Smooth muscle cell (in vitro differentiated cells): Measurements from ENCODE around the gene PNLIP. TPM values are rescaled to one million over a fixed set of nuclear protein-coding genes. Genes with fewer than 3 reads are reported as not detected.

ENCODE experiments used
- DNase-seq: peaks from one replicate; lab custom pipeline; 2025; ENCODE audit not compliant: unreplicated experiment; lab: John Stamatoyannopoulos, UW
- H2AFZ ChIP-seq: fragments of 200-600 bp; sonication (generic); 2 replicates; pipeline ENCODE4 v1.6.0; 2016; ENCODE audit warnings: antibody characterized with exemption, low read depth, mild to moderate bottlenecking
- H3F3A ChIP-seq: fragments of 200-600 bp; sonication (generic); 2 replicates; pipeline ENCODE4 v1.6.0; 2017; ENCODE audit warnings: antibody characterized with exemption, low read depth
- H3K27ac ChIP-seq: fragments of 200-600 bp; sonication (generic); 2 replicates; pipeline ENCODE4 v1.5.1; 2016; ENCODE audit warnings: low read depth, mild to moderate bottlenecking
- H3K27me3 ChIP-seq: fragments of 200-600 bp; sonication (generic); 2 replicates; pipeline ENCODE4 v1.6.1; 2016; ENCODE audit warnings: low read depth, mild to moderate bottlenecking
- H3K36me3 ChIP-seq: fragments of 200-600 bp; sonication (generic); 2 replicates; pipeline ENCODE4 v1.5.1; 2016; ENCODE audit warnings: low read depth
- H3K4me1 ChIP-seq: fragments of 200-600 bp; sonication (generic); 2 replicates; pipeline ENCODE4 v1.5.1; 2016; ENCODE audit warnings: low read depth
- H3K4me2 ChIP-seq: fragments of 200-600 bp; sonication (generic); 2 replicates; pipeline ENCODE4 v1.6.0; 2016; ENCODE audit warnings: mild to moderate bottlenecking
- H3K4me3 ChIP-seq: fragments of 200-600 bp; sonication (generic); 2 replicates; pipeline ENCODE4 v1.5.1; 2016; ENCODE audit warnings: mild to moderate bottlenecking
- H3K79me2 ChIP-seq: fragments of 200-600 bp; sonication (generic); 2 replicates; pipeline ENCODE4 v1.6.0; 2016; ENCODE audit warnings: low read depth, mild to moderate bottlenecking
- H3K9ac ChIP-seq: fragments of 200-600 bp; sonication (generic); 2 replicates; pipeline ENCODE4 v1.6.0; 2016; ENCODE audit warnings: low read depth
- H3K9me3 ChIP-seq: fragments of 200-600 bp; sonication (generic); replicated peaks from 2 replicates; pipeline ENCODE4 v1.5.1; 2016; ENCODE audit warnings: low read depth
- H4K20me1 ChIP-seq: fragments of 200-600 bp; sonication (generic); 2 replicates; pipeline ENCODE4 v1.6.0; 2016; ENCODE audit warnings: low read depth
- WGBS: methylation state at CpG from one replicate; pipeline ENCODE4 v1.1.7; 2016; ENCODE audit warnings: low lambda C conversion rate; 5-methylcytosine and 5-hydroxymethylcytosine counted together
- polyA plus RNA-seq: library from polyadenylated mRNA; unstranded; fragments of >200 nt; fragmentation: Nextera tagmentation; extraction: Ambion mirVana; gene quantifications from 2 replicates; pipeline ENCODE4 v1.2.1, GENCODE V29; 2016
- total RNA-seq: library from RNA; depleted of rRNA; stranded (reverse); fragments of >200 nt; gene quantifications from 2 replicates; pipeline ENCODE4 v1.2.3, GENCODE V29; 2014
- TF ChIP-seq, protein P1 (sequence below): fragments of 200-600 bp; sonication (generic); IDR thresholded peaks from 2 replicates; pipeline ENCODE4 v1.5.1; 2017; ENCODE audit warnings: borderline replicate concordance, mild to moderate bottlenecking, antibody characterized with exemption; ENCODE audit not compliant: insufficient read depth, poor library complexity, severe bottlenecking

Gene PNLIP
- total and polyA plus RNA-seq, 2 experiments from 2014 or later = not detected

GRCh38 chr10:116526219-116526618 is 19.5 kb upstream of the PNLIP start:
- Histone ChIP-seq H3K27me3 (no peaks in the 10 kb centered on the region), H3K9ac (no peak overlapping the region), H4K20me1 (no peaks in the 10 kb centered on the region), H3K4me1 (no peaks in the 10 kb centered on the region), H3K4me3 (no peak overlapping the region), H2AFZ (no peak overlapping the region), H3K36me3 (no peaks in the 10 kb centered on the region), H3K27ac (no peak overlapping the region), H3K4me2 (no peak overlapping the region), H3K9me3 (no peaks in the 10 kb centered on the region), H3K79me2 (no peaks in the 10 kb centered on the region), H3F3A (no peaks in the 10 kb centered on the region)
- 69% methylated on average over 3 of the region's 3 CpGs for WGBS
- no peak for DNase-seq
- TF ChIP-seq, protein P1, sequence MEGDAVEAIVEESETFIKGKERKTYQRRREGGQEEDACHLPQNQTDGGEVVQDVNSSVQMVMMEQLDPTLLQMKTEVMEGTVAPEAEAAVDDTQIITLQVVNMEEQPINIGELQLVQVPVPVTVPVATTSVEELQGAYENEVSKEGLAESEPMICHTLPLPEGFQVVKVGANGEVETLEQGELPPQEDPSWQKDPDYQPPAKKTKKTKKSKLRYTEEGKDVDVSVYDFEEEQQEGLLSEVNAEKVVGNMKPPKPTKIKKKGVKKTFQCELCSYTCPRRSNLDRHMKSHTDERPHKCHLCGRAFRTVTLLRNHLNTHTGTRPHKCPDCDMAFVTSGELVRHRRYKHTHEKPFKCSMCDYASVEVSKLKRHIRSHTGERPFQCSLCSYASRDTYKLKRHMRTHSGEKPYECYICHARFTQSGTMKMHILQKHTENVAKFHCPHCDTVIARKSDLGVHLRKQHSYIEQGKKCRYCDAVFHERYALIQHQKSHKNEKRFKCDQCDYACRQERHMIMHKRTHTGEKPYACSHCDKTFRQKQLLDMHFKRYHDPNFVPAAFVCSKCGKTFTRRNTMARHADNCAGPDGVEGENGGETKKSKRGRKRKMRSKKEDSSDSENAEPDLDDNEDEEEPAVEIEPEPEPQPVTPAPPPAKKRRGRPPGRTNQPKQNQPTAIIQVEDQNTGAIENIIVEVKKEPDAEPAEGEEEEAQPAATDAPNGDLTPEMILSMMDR = no peak

- H3K79me2 ChIP-seq = no peaks in the 10 kb centered on the region
- no peak overlapping the region for H3K9ac ChIP-seq
- H3K36me3 ChIP-seq = no peaks in the 10 kb centered on the region
- H3K9me3 ChIP-seq = no peaks in the 10 kb centered on the region
- WGBS = 87% methylated on average over 2 of the region's 2 CpGs
- H3K4me1 ChIP-seq = no peaks in the 10 kb centered on the region
- H3K4me2 ChIP-seq = no peak overlapping the region
- TF ChIP-seq, protein P1 = no peak
- H3K27ac ChIP-seq = no peak overlapping the region
- DNase-seq = no peak
- no peaks in the 10 kb centered on the region for H3K27me3 ChIP-seq
- no peaks in the 10 kb centered on the region for H4K20me1 ChIP-seq
- H2AFZ ChIP-seq = no peak overlapping the region
- no peak overlapping the region for H3K4me3 ChIP-seq
- H3F3A ChIP-seq = no peaks in the 10 kb centered on the region
Observed at GRCh38 chr10:116536810-116537209, 8.9 kb upstream of the PNLIP start.

GRCh38 chr10:116538456-116538855 is 7.3 kb upstream of the PNLIP start:
- Histone ChIP-seq H3F3A (no peaks in the 10 kb centered on the region), H3K36me3 (no peaks in the 10 kb centered on the region), H3K4me3 (no peak overlapping the region), H3K27me3 (no peaks in the 10 kb centered on the region), H3K27ac (peak overlapping the region; percentile 52), H3K4me2 (no peak overlapping the region), H3K79me2 (no peaks in the 10 kb centered on the region), H3K9ac (no peak overlapping the region), H3K9me3 (no peaks in the 10 kb centered on the region), H4K20me1 (no peaks in the 10 kb centered on the region), H2AFZ (no peak overlapping the region), H3K4me1 (no peaks in the 10 kb centered on the region)
- DNase-seq = no peak
- TF ChIP-seq, protein P1 = no peak

DNA sequence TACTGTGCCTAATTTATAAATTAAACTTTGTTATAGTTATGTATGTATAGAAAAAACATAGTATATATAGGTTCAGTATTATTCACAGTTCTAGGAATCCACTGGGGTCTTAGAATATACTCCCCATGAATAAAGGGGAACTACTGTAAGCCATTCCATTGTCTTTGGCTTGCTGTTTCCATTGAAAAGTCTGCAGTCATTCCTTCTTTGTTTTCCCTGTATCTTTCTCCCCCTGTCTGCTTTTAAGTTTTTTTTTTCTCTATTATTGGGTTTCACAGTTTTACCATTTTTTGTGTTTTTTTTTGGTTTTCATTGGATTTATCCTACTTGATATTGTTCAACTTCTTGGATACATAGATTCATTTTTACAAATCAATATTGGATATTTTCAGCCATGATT is 6.7 kb upstream of the PNLIP start:
- Histone ChIP-seq H3K9me3 (no peaks in the 10 kb centered on the region), H3F3A (no peaks in the 10 kb centered on the region), H3K9ac (no peak overlapping the region), H4K20me1 (no peaks in the 10 kb centered on the region), H3K27me3 (no peaks in the 10 kb centered on the region), H3K4me1 (no peaks in the 10 kb centered on the region), H3K36me3 (no peaks in the 10 kb centered on the region), H3K4me2 (no peak overlapping the region), H3K27ac (peak overlapping the region; percentile 52), H3K4me3 (no peak overlapping the region), H2AFZ (no peak overlapping the region), H3K79me2 (no peaks in the 10 kb centered on the region)
- DNase-seq = no peak
- TF ChIP-seq, protein P1 = no peak
